ENCODE measurements around the gene MARCHF9.
A peak's percentile ranks its signal among the peaks of the same experiment; 100 is the strongest.

Gene MARCHF9

GRCh38 chr12:57724003-57724935 lies 30.6 kb upstream of the MARCHF9 start:
- no peak for DNase-seq (ENCODE audit: extremely low read depth in 1 of 2, low read depth in 1 of 2)

DNA sequence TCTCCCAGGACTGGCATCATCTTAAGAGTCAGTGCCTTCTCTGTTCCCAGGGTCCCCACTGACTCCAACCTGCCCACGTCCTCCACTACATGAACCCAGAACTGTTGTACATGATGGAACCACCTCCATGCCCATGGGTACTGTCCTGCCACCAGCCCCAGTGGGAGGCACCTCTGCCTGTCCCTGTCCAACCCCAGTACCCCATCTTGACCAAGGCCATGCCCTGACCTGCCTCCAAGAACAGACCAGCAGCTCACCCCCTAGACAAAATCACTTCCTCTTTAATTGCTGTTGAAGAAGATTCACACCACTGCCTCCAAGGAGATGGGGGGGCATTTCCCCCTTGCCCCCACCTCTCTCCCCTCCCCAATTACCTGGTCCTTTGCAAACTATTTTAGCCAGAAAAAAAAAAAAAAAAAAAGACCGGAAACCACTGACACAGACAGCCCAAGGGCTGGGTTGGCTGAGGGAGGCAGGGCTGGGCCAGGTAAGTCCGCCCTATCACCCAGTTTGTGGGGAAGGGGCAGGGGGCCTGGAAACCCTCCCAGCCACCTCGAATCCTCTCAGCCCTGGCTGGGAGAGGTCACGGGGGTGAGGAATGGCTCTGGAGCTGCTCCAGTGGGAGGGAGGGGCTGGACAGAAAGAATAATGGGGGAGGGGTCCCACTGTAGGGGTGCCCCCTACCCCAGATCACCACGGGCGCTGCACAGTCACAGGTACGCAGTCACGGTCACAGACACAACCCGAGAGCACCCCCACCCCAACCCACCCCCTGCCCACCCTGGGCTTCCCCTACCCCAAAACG lies 29.8 kb upstream of the MARCHF9 start:
- no peak for DNase-seq (ENCODE audit: extremely low read depth in 1 of 2, low read depth in 1 of 2)

GRCh38 chr12:57725851-57726150 lies 29.1 kb upstream of the MARCHF9 start:
- no peak for DNase-seq (ENCODE audit: extremely low read depth in 1 of 2, low read depth in 1 of 2)

DNA sequence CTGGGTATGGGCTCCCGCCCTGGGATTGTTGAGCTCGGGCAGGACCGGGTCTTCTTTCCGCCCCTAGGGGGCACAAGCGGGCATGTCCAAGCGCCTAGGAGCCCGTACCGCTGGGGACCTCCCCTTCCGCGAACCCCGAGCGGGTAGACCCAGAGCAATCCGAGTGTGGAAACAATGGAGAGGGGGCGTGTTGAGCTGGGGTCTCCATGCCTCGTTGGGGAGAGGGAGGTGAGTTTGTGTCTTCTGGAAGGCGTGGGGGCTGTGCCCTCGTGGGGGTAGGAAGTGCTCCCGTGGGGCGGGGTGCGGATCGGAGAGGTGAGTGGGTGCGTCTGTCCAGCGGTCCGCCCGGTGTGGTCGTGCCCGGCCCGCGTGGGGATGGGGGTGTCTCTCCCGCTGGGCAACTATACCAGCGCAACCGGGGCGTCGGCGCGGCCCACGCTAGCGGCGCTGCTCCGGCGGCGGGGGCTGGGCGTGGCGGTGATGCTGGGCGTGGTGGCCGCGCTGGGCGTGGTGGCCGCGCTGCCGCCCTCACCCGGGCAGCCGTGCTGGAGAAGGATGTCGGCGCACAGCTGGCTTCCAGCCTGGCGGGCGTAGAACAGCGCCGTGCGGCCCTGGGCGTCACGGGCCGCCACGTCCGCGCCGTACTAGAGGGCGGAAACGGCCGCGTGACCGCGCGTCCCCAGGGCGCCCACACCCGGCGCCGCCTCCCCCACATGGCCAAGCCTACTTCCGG lies 28.6 kb upstream of the MARCHF9 start:
- peak in 1 of 2 donors; percentile 20 for DNase-seq (ENCODE audit: extremely low read depth in 1 of 2, low read depth in 1 of 2)

DNA sequence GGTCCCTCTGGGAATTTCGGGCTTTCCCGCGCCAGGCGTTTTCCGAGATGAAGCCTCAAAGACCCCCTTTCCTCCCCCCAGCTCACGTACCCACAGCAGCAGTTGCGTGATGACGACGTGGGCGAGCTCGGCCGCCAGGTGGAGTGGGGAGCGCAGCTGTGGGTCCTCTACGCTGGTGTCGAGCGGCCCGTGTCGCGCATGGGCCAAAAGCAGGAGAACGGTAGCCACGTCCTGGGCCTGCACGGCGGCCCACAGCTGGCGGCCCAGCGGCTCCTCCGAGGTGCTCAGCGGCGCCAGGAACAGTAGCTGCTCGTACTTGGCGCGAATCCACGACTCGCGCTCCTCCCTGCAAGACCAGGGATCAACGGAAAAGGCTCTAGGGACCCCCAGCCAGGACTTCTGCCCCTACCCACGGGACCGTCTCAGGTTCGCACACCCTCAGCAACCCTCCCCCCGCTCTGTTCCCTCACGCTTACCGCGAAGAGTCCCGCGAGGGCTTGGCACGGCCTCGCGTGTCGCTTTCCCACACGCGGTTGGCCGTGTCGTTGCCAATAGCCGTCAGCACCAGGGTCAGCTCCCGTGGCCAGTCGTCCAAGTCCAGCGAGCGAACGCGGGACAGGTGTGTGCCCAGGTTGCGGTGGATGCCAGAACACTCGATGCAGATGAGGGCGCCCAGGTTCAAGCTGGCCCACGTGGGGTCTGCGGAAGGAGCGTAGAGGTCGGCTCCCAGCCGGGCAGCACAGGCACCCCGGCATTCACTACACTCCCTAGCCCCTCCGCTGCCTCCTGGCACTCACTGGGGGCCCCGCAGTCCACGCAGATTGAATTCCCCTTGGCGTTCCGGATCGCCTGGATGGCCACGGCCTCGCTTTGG lies 27.8 kb upstream of the MARCHF9 start:
- DNase-seq (ENCODE audit: extremely low read depth in 1 of 2, low read depth in 1 of 2): no peak

DNA sequence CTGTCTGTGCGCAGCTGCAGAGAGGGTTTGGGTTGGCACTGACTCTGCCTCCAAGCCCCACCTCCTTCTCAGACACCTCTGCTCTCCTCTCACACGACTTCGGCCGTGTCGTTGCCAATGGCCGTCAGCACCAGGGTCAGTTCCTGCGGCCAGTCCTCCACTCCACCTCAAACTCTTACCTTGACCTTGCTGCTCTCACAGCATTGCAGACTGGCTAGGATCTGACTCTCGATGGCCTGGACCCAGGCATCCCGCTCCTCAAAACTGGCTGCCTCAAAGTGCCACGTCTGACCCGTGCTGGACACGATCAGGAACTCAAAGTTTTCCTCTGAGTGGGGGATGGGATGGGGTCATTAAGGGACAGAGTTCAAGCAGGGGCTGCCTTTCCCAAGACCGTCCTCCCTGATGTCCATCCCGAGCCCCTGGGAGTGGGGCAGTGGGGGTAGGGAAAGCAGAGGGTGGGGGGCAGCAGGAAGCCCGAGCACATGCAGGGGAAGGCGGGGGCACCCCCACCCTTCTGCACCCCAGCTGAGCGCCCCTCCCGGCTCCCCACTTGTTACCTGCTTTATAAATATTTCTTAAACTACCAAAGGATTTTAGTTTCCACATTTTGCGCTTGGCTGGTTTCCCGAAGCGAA lies 27.0 kb upstream of the MARCHF9 start:
- no peak for DNase-seq (ENCODE audit: extremely low read depth in 1 of 2, low read depth in 1 of 2)

DNA sequence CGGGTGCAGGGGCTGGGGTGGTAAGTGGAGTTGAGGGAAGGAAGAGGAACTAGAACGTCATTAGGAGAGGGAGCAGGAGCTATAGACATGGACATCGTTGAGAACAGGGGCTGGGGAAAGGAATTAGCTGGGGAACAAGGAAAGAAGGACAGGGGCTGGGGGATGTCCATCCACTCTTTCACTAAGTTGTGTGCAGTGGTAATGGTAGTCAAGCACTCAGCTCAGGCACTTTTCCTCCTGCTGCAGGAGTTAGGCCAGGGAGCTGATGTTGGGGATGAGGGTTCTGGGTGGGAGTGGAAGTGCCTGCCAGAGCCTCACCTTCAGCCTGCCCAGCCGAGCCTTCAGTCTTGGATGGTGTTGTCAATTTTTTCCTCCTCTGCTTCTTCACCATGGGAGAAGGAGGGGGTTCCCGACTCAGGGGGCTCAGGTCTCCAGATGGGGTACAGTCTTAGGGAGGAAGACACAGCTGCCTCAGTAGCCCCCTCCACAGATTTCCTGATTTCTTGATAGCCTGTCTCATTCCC lies 25.5 kb upstream of the MARCHF9 start:
- DNase-seq (ENCODE audit: extremely low read depth in 1 of 2, low read depth in 1 of 2): no peak

GRCh38 chr12:57730336-57731067 lies 24.4 kb upstream of the MARCHF9 start:
- no peak for DNase-seq (ENCODE audit: extremely low read depth in 1 of 2, low read depth in 1 of 2)

- DNase-seq (ENCODE audit: extremely low read depth in 1 of 2, low read depth in 1 of 2): no peak
Measured at GRCh38 chr12:57731411-57732080, 23.4 kb upstream of the MARCHF9 start.

DNA sequence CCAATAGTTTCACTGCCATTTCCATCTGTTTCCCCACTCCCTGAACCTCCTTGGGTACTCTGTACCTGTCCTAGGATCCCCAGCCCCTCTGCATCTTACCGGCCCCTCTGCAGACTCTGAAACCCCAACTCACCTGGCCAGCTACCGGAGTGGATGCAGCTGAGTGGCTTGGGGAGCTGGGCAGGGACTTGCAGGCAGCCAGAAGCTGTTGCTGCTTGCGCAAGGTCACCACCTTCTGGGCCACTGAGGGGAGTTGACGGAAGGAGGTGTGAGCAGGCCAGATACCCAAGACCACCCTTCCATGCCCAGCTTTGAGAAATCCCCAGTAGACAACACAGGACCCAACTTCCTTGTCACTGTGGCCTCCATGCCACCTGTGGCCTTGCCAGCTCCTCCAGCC lies 22.6 kb upstream of the MARCHF9 start:
- no peak for DNase-seq (ENCODE audit: extremely low read depth in 1 of 2, low read depth in 1 of 2)

GRCh38 chr12:57732726-57733593 lies 21.9 kb upstream of the MARCHF9 start:
- no peak for DNase-seq (ENCODE audit: extremely low read depth in 1 of 2, low read depth in 1 of 2)

GRCh38 chr12:57733928-57734327 lies 21.0 kb upstream of the MARCHF9 start:
- no peak for DNase-seq (ENCODE audit: extremely low read depth in 1 of 2, low read depth in 1 of 2)

DNA sequence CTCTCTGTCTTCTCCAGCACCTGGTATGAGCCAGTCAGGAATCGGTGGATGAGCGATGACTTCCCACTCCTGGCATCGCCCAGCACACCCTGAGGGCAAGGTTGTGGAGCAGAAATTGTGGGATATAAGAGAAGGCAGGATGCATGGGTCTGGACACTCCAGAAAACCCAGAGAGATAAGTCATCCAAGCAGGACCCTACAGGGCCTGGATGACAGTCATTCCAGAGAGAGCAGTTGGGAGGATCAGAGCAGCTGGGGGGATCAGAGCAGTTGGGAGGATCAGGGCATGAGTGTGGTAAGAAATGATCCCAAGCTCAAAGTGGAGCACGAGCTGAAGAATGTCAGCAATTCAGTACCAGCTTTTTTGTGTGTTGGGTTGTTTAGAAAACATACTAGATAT lies 20.3 kb upstream of the MARCHF9 start:
- DNase-seq (ENCODE audit: extremely low read depth in 1 of 2, low read depth in 1 of 2): no peak

DNA sequence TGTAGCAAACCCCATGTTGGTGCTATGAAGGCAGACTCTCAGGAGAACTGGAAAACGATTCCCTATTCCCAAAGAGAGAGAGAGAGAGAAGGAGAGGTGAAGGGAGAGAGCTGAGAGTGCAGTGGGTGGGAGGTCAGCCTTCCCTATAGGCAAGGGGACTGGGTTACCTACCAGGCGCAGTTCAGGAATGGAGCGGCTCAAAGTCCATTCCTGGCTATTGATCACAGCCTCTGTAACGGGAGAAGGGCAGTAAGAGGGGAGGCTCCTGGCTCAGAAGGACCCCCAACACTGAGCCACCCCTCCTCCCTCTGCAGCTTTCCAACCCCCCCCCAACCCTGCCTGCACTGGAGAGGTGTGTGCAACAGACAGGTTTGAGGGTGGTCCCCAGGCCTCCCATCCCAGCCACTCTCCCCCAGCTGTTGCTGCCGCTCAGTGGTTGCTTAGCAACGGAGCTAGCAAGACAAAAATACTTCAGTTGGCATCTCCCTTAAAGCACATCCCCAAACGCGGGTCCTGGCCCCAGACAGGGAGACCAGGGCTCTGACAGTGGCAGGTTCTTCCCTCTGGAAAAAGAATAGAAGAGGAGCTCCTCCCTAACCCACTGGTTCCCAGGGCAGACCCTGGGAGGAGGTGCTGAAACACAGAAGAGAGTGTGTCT lies 19.6 kb upstream of the MARCHF9 start:
- DNase-seq (ENCODE audit: extremely low read depth in 1 of 2, low read depth in 1 of 2): no peak

- no peak for DNase-seq (ENCODE audit: extremely low read depth in 1 of 2, low read depth in 1 of 2)
Measured at GRCh38 chr12:57735952-57736740, 18.8 kb upstream of the MARCHF9 start.

GRCh38 chr12:57736741-57737466 lies 18.0 kb upstream of the MARCHF9 start:
- DNase-seq (ENCODE audit: extremely low read depth in 1 of 2, low read depth in 1 of 2): no peak
